ENCODE data around the gene PDE4D.

The PDE4D gene

DNA sequence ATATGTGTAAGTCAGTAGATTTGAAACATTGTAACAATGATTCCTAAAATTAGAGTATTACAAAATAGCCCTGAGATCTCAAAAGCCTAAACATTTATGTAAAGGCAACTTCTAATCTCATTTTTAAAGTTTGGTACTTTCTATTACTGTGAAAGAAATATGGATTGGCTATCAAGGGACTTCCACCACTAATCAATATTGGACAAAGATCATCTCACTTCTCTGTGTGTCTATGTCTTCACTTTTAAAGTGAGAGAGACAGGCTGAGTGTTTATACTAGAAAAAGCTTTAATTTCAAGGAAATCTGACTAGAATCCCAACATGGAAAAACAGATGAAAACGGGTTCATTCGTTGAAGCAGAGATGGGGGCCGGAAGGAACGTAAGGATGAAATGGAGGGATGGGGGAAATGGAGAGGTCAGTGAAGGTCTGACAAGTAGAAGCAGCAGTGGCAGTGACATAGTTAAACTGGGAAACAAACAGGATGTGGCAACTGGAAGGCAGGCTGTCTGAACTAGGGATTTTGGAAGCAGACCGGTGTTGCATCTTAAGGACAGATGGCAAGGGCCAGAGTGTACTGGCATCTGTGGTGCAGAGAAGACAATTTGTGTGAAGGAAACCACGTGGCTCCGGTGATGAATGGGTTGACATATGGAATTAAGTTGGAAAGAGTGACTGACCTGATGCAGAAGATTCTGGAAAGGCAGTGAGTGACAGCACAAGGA lies 60.8 kb downstream of the PDE4D start:
- Histone ChIP-seq H2BK15ac (ENCODE audit: low read length) (no peak overlapping the region), H4K91ac (ENCODE audit: low read depth, low read length, poor library complexity) (no peak overlapping the region), H3K36me3 (replicated peaks in 1 of 2; ENCODE audit: control insufficient read depth in 2 of 2, insufficient read depth in 2 of 2, low read length in 2 of 2) (no peaks in the 10 kb centered on the region), H2AK5ac (ENCODE audit: low read depth, low read length) (no peak overlapping the region), H3K27ac (replicated peaks; ENCODE audit: low read length) (no peak overlapping the region), H3K14ac (ENCODE audit: low read length) (no peak overlapping the region), H3K18ac (ENCODE audit: low read length) (no peak overlapping the region), H2BK12ac (ENCODE audit: low read length) (no peak overlapping the region), H3K4me3 (ENCODE audit: low read length in 2 of 2) (no peak overlapping the region), H3K27me3 (ENCODE audit: control insufficient read depth in 3 of 3, insufficient read depth in 3 of 3, low read depth in 1 of 3, low read length in 3 of 3) (no peaks in the 10 kb centered on the region), H3K4ac (ENCODE audit: low read length) (no peak overlapping the region), H4K8ac (ENCODE audit: low read depth, low read length) (no peak overlapping the region), H3K79me1 (ENCODE audit: low read depth, low read length) (no peaks in the 10 kb centered on the region), H3K4me2 (ENCODE audit: insufficient read depth, low read length, poor library complexity, severe bottlenecking) (no peak overlapping the region), H2AFZ (ENCODE audit: low read length) (no peak overlapping the region), H2BK5ac (ENCODE audit: low read length) (no peak overlapping the region), H2BK120ac (ENCODE audit: low read depth, low read length) (no peak overlapping the region), H3K9ac (ENCODE audit: low read depth, low read length, poor library complexity) (no peak overlapping the region), H3K9me3 (replicated peaks in 1 of 2; ENCODE audit: control insufficient read depth in 2 of 2, insufficient read depth in 1 of 2, low read depth in 1 of 2, low read length in 2 of 2) (no peaks in the 10 kb centered on the region), H3K23ac (ENCODE audit: low read depth, low read length, poor library complexity) (no peak overlapping the region), H3K4me1 (ENCODE audit: control insufficient read depth in 2 of 2, insufficient read depth in 1 of 2, low read depth in 1 of 2, low read length in 2 of 2) (peaks cover 0 to 2% of the 10 kb centered on the region in 2 donors)
- no peak for DNase-seq (ENCODE audit: low spot score)
- no CpG with 5 or more reads among the region's 7 CpGs for WGBS, 2 donors (ENCODE audit: extremely low coverage in 2 of 2, insufficient read length in 2 of 2, insufficient replicate concordance in 1 of 2)

DNA sequence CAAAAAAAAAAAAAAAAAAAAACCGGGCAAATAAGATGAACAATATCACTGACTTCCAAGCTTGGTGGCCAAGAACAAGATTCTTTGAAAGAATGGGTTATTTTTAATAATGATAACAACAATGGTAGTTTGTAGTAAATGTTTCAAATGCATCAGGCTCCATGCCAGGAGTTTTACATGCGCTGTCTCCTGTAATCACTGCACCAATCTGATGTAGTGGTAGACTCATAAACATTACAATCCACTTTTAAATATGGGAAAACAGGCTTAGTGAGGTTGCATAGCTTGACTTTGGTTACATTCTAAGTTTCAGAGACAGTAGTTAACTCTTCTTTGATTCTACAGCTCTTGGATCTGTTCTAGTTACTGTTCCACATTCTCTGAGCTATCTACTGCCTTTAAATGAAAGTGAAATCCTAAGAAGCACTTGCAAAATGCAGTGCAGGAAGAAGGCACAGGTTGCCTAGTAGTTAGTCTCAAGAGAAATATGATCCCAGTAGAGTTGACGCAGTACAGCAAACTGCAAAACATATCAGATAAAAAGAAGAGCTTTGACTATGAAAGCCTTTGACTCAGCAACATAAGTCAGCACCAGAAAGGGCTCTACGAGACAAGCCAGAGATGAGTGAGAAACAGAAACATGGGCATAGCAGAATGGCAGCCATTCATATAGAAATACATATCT lies 62.1 kb downstream of the PDE4D start:
- DNase-seq (ENCODE audit: low spot score) = no peak
- H3K27me3 ChIP-seq (ENCODE audit: control insufficient read depth in 3 of 3, insufficient read depth in 3 of 3, low read depth in 1 of 3, low read length in 3 of 3) = no peaks in the 10 kb centered on the region
- no peak overlapping the region for H2BK5ac ChIP-seq (ENCODE audit: low read length)
- no peak overlapping the region for H2AFZ ChIP-seq (ENCODE audit: low read length)
- no peak overlapping the region for H4K8ac ChIP-seq (ENCODE audit: low read depth, low read length)
- H3K4me3 ChIP-seq (ENCODE audit: low read length in 2 of 2) = no peak overlapping the region
- H3K36me3 ChIP-seq (replicated peaks in 1 of 2; ENCODE audit: control insufficient read depth in 2 of 2, insufficient read depth in 2 of 2, low read length in 2 of 2) = no peaks in the 10 kb centered on the region
- H3K4me2 ChIP-seq (ENCODE audit: insufficient read depth, low read length, poor library complexity, severe bottlenecking) = no peak overlapping the region
- WGBS, 2 donors (ENCODE audit: extremely low coverage in 2 of 2, insufficient read length in 2 of 2, insufficient replicate concordance in 1 of 2) = no CpG with 5 or more reads among the region's 4 CpGs
- no peak overlapping the region for H3K18ac ChIP-seq (ENCODE audit: low read length)
- H3K27ac ChIP-seq (replicated peaks; ENCODE audit: low read length) = no peak overlapping the region
- H3K4me1 ChIP-seq (ENCODE audit: control insufficient read depth in 2 of 2, insufficient read depth in 1 of 2, low read depth in 1 of 2, low read length in 2 of 2) = peaks cover 0 to 2% of the 10 kb centered on the region in 2 donors
- H3K4ac ChIP-seq (ENCODE audit: low read length) = no peak overlapping the region
- H3K9me3 ChIP-seq (replicated peaks in 1 of 2; ENCODE audit: control insufficient read depth in 2 of 2, insufficient read depth in 1 of 2, low read depth in 1 of 2, low read length in 2 of 2) = no peaks in the 10 kb centered on the region
- no peak overlapping the region for H3K14ac ChIP-seq (ENCODE audit: low read length)
- no peak overlapping the region for H4K91ac ChIP-seq (ENCODE audit: low read depth, low read length, poor library complexity)
- no peak overlapping the region for H2AK5ac ChIP-seq (ENCODE audit: low read depth, low read length)
- H3K23ac ChIP-seq (ENCODE audit: low read depth, low read length, poor library complexity) = no peak overlapping the region
- H2BK15ac ChIP-seq (ENCODE audit: low read length) = no peak overlapping the region
- no peaks in the 10 kb centered on the region for H3K79me1 ChIP-seq (ENCODE audit: low read depth, low read length)
- no peak overlapping the region for H2BK12ac ChIP-seq (ENCODE audit: low read length)
- H2BK120ac ChIP-seq (ENCODE audit: low read depth, low read length) = no peak overlapping the region
- H3K9ac ChIP-seq (ENCODE audit: low read depth, low read length, poor library complexity) = no peak overlapping the region

DNA sequence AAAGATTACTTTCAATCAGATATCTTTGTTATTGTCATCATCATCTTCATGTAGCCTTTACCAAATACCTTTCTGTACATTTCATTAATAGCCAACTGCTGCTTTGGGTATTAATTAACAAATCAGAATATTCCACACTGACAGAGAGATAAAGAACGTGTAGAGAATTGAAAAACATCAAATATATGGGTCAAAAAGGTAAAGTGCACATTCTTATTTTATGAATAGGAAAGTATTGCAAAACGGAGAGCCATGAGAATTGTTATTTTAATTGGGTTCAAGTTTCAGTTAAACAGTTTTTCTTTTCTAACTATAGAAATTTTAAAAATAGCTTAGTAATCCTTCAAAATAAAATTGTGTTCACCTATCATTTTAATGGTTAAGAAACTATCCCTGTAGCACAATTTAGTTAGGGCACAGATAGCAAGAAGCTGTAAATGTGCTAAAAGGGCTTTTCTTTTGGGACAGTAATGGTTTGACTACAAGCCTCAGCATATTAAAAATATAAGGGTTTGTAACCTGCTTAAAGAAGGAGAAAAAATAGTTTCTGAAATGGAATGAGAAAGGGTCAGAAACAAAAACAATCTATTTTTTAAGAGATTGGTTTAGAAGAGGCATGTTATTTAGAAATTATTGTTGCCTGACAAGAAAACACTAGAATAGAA lies 62.9 kb downstream of the PDE4D start:
- no peak overlapping the region for H3K23ac ChIP-seq (ENCODE audit: low read depth, low read length, poor library complexity)
- H2AK5ac ChIP-seq (ENCODE audit: low read depth, low read length) = no peak overlapping the region
- no peaks in the 10 kb centered on the region for H3K27me3 ChIP-seq (ENCODE audit: control insufficient read depth in 3 of 3, insufficient read depth in 3 of 3, low read depth in 1 of 3, low read length in 3 of 3)
- H3K4me3 ChIP-seq (ENCODE audit: low read length in 2 of 2) = no peak overlapping the region
- H4K91ac ChIP-seq (ENCODE audit: low read depth, low read length, poor library complexity) = no peak overlapping the region
- H2BK12ac ChIP-seq (ENCODE audit: low read length) = no peak overlapping the region
- H2AFZ ChIP-seq (ENCODE audit: low read length) = no peak overlapping the region
- no peak overlapping the region for H2BK5ac ChIP-seq (ENCODE audit: low read length)
- H3K4me2 ChIP-seq (ENCODE audit: insufficient read depth, low read length, poor library complexity, severe bottlenecking) = no peak overlapping the region
- H2BK120ac ChIP-seq (ENCODE audit: low read depth, low read length) = no peak overlapping the region
- H3K79me1 ChIP-seq (ENCODE audit: low read depth, low read length) = no peaks in the 10 kb centered on the region
- H3K4ac ChIP-seq (ENCODE audit: low read length) = no peak overlapping the region
- H4K8ac ChIP-seq (ENCODE audit: low read depth, low read length) = no peak overlapping the region
- no peaks in the 10 kb centered on the region for H3K36me3 ChIP-seq (replicated peaks in 1 of 2; ENCODE audit: control insufficient read depth in 2 of 2, insufficient read depth in 2 of 2, low read length in 2 of 2)
- H3K9ac ChIP-seq (ENCODE audit: low read depth, low read length, poor library complexity) = no peak overlapping the region
- H3K4me1 ChIP-seq (ENCODE audit: control insufficient read depth in 2 of 2, insufficient read depth in 1 of 2, low read depth in 1 of 2, low read length in 2 of 2) = peaks cover 0 to 2% of the 10 kb centered on the region in 2 donors
- no peak overlapping the region for H2BK15ac ChIP-seq (ENCODE audit: low read length)
- H3K14ac ChIP-seq (ENCODE audit: low read length) = no peak overlapping the region
- H3K27ac ChIP-seq (replicated peaks; ENCODE audit: low read length) = no peak overlapping the region
- no peak overlapping the region for H3K18ac ChIP-seq (ENCODE audit: low read length)
- no peaks in the 10 kb centered on the region for H3K9me3 ChIP-seq (replicated peaks in 1 of 2; ENCODE audit: control insufficient read depth in 2 of 2, insufficient read depth in 1 of 2, low read depth in 1 of 2, low read length in 2 of 2)
- no CpG with 5 or more reads among the region's 2 CpGs for WGBS, 2 donors (ENCODE audit: extremely low coverage in 2 of 2, insufficient read length in 2 of 2, insufficient replicate concordance in 1 of 2)
- no peak for DNase-seq (ENCODE audit: low spot score)

DNA sequence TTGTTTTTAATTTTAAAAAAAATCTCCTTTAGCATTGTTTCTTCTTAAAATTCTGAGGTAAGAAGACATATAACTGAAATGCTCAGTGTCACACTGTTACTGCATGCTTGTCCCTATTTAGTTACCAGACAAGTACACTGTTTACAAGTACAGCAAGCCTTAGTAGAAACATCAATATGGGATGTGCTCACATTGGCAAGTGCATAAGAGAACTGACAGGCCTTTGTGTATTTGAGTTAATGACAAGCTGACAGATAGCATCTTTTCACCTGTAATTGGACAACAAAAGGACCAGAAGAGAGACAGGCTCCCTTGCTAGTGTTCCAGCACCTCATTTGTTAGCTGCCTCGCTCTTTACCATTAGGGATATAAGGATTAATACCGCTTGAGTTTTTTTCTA lies 63.6 kb downstream of the PDE4D start:
- H3K18ac ChIP-seq (ENCODE audit: low read length) = no peak overlapping the region
- no peak overlapping the region for H2BK12ac ChIP-seq (ENCODE audit: low read length)
- H2BK5ac ChIP-seq (ENCODE audit: low read length) = no peak overlapping the region
- peaks cover 0 to 2% of the 10 kb centered on the region in 2 donors for H3K4me1 ChIP-seq (ENCODE audit: control insufficient read depth in 2 of 2, insufficient read depth in 1 of 2, low read depth in 1 of 2, low read length in 2 of 2)
- no peak overlapping the region for H3K9ac ChIP-seq (ENCODE audit: low read depth, low read length, poor library complexity)
- no peak overlapping the region for H3K4ac ChIP-seq (ENCODE audit: low read length)
- no peak overlapping the region for H3K27ac ChIP-seq (replicated peaks; ENCODE audit: low read length)
- H3K14ac ChIP-seq (ENCODE audit: low read length) = no peak overlapping the region
- no peaks in the 10 kb centered on the region for H3K79me1 ChIP-seq (ENCODE audit: low read depth, low read length)
- H3K9me3 ChIP-seq (replicated peaks in 1 of 2; ENCODE audit: control insufficient read depth in 2 of 2, insufficient read depth in 1 of 2, low read depth in 1 of 2, low read length in 2 of 2) = no peaks in the 10 kb centered on the region
- no peak overlapping the region for H2AK5ac ChIP-seq (ENCODE audit: low read depth, low read length)
- H3K27me3 ChIP-seq (ENCODE audit: control insufficient read depth in 3 of 3, insufficient read depth in 3 of 3, low read depth in 1 of 3, low read length in 3 of 3) = no peaks in the 10 kb centered on the region
- no peak overlapping the region for H4K91ac ChIP-seq (ENCODE audit: low read depth, low read length, poor library complexity)
- no peak overlapping the region for H2AFZ ChIP-seq (ENCODE audit: low read length)
- DNase-seq (ENCODE audit: low spot score) = no peak
- no peak overlapping the region for H3K4me2 ChIP-seq (ENCODE audit: insufficient read depth, low read length, poor library complexity, severe bottlenecking)
- H3K4me3 ChIP-seq (ENCODE audit: low read length in 2 of 2) = no peak overlapping the region
- H4K8ac ChIP-seq (ENCODE audit: low read depth, low read length) = no peak overlapping the region
- H2BK120ac ChIP-seq (ENCODE audit: low read depth, low read length) = no peak overlapping the region
- H3K23ac ChIP-seq (ENCODE audit: low read depth, low read length, poor library complexity) = no peak overlapping the region
- no peaks in the 10 kb centered on the region for H3K36me3 ChIP-seq (replicated peaks in 1 of 2; ENCODE audit: control insufficient read depth in 2 of 2, insufficient read depth in 2 of 2, low read length in 2 of 2)
- WGBS, 2 donors (ENCODE audit: extremely low coverage in 2 of 2, insufficient read length in 2 of 2, insufficient replicate concordance in 1 of 2) = no CpG with 5 or more reads among the region's 2 CpGs
- no peak overlapping the region for H2BK15ac ChIP-seq (ENCODE audit: low read length)
